Mesothelial cell of epicardium (in vitro differentiated cells): Measurements from ENCODE around the gene MRPL41. TPM values are rescaled to one million over a fixed set of nuclear protein-coding genes. Genes with fewer than 3 reads are reported as not detected.
"Not testable (repeated sequence)": the region's sequence is repeated elsewhere in the genome, so short reads cannot be mapped to it uniquely, and the experiment has no call there.

Source experiments
- DNase-seq, 2 experiments: peaks; one replicate each; pipeline ENCODE4 v3.0.0; 2021; ENCODE audit warnings: low spot score in 2 of 2; ENCODE audit not compliant: unreplicated experiment in 2 of 2
- H3K27ac Mint-ChIP-seq: 2 replicates; pipeline ENCODE4 v1.8.0; 2021; ENCODE audit warnings: mixed read lengths
- H3K27me3 Mint-ChIP-seq: 2 replicates; pipeline ENCODE4 v1.8.0; 2021; ENCODE audit warnings: low read depth, mixed read lengths
- H3K36me3 Mint-ChIP-seq: 2 replicates; pipeline ENCODE4 v1.8.0; 2021; ENCODE audit warnings: mixed read lengths
- H3K4me1 Mint-ChIP-seq: 2 replicates; pipeline ENCODE4 v1.8.0; 2021; ENCODE audit warnings: mixed read lengths
- H3K4me3 Mint-ChIP-seq: 2 replicates; pipeline ENCODE4 v1.8.0; 2021; ENCODE audit warnings: mild to moderate bottlenecking, moderate library complexity, mixed read lengths
- H3K9me3 Mint-ChIP-seq: 2 replicates; pipeline ENCODE4 v1.8.0; 2021; ENCODE audit warnings: mixed read lengths
- CTCF ChIP-seq: fragments of 200-600 bp; sonication (generic); IDR thresholded peaks from one replicate; pipeline ENCODE4 v1.5.0; 2021; ENCODE audit warnings: antibody characterized with exemption; ENCODE audit not compliant: unreplicated experiment
- total RNA-seq: library from RNA; stranded (reverse); gene quantifications from 3 replicates; pipeline ENCODE4 v1.2.1, GENCODE V29; 2021

MRPL41 gene
- total RNA-seq, 1 donor from 2014 or later = 26.6 TPM

DNA sequence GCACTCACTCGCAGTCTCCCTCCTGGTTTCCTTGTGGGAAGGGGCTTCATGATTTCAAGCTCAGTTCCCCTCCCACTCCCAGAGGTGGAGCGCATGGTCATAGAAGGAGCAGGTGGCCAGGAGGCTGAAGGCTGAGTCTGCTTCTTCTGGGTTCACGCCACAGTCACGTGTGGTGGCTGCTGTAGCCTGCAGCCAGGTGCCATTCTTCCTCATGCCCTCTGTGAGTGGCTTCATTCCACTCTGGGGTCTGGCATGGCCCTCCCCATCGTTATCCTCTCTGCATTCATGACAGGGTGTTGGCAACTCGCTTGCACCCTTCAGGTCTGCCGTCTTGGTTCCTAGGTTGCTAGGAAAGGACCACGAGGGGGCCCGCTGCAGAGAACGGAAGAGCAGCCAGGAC lies 3.5 kb downstream of the MRPL41 start:
- TF ChIP-seq CTCF = no peak
- Mint-ChIP-seq H3K36me3 (peaks cover 30% of the 10 kb centered on the region), H3K4me3 (no peak overlapping the region), H3K27me3 (no peaks in the 10 kb centered on the region), H3K9me3 (peaks cover 5% of the 10 kb centered on the region), H3K4me1 (peaks cover 6% of the 10 kb centered on the region), H3K27ac (no peak overlapping the region)
- DNase-seq = no peak

GRCh38 chr9:137556069-137556838 lies 4.6 kb downstream of the MRPL41 start:
- Mint-ChIP-seq H3K36me3 (peaks cover 34% of the 10 kb centered on the region), H3K27me3 (no peaks in the 10 kb centered on the region), H3K27ac (no peak overlapping the region), H3K4me1 (peaks cover 5% of the 10 kb centered on the region), H3K4me3 (no peak overlapping the region), H3K9me3 (peaks cover 5% of the 10 kb centered on the region)
- no peak for DNase-seq
- TF ChIP-seq CTCF = no peak

- Mint-ChIP-seq H3K27me3 (no peaks in the 10 kb centered on the region), H3K4me3 (no peak overlapping the region), H3K36me3 (peaks cover 45% of the 10 kb centered on the region), H3K9me3 (peaks cover 5% of the 10 kb centered on the region), H3K4me1 (no peaks in the 10 kb centered on the region), H3K27ac (no peak overlapping the region)
- no peak for DNase-seq
- TF ChIP-seq CTCF = no peak
Measured at GRCh38 chr9:137558127-137558526, 6.4 kb downstream of the MRPL41 start.

- no peak for TF ChIP-seq CTCF
- H3K27ac Mint-ChIP-seq = no peak overlapping the region
Measured at GRCh38 chr9:137564134-137564533, 12.5 kb downstream of the MRPL41 start.

GRCh38 chr9:137564817-137565411 lies 13.2 kb downstream of the MRPL41 start:
- Mint-ChIP-seq H3K27me3 (no peaks in the 10 kb centered on the region), H3K9me3 (peaks cover under 1% of the 10 kb centered on the region), H3K4me3 (no peak overlapping the region), H3K4me1 (no peaks in the 10 kb centered on the region), H3K36me3 (peaks cover 27% of the 10 kb centered on the region), H3K27ac (no peak overlapping the region)
- TF ChIP-seq CTCF = no peak
- no peak for DNase-seq

More at GRCh38 chr9:137564134-137564533, 12.5 kb downstream of the MRPL41 start:
- DNase-seq = no peak
- Mint-ChIP-seq H3K36me3 (peaks cover 32% of the 10 kb centered on the region), H3K9me3 (peaks cover 5% of the 10 kb centered on the region), H3K4me3 (no peak overlapping the region), H3K4me1 (no peaks in the 10 kb centered on the region), H3K27me3 (no peaks in the 10 kb centered on the region)

DNA sequence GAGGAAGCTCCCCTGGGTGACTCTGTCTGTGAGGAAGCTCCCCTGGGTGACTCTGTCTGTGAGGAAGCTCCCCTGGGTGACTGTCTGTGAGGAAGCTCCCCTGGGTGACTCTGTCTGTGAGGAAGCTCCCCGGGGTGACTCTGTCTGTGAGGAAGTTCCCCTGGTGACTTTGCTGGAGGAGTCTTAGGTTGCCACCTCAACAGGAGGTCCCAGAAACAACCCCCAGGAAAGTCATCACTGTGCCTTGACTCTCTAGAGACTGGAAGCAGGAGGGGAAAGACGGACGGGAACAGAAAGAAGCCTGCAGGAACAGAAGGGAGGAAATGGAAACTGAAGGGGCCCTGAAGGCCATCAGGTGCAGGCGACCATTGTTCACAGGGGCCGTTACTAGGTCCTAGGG lies 16.8 kb downstream of the MRPL41 start:
- H3K9me3 Mint-ChIP-seq, H3K27ac Mint-ChIP-seq, H3K27me3 Mint-ChIP-seq, H3K4me3 Mint-ChIP-seq, H3K4me1 Mint-ChIP-seq, DNase-seq: not testable (repeated sequence)
- peaks cover 25% of the 10 kb centered on the region for H3K36me3 Mint-ChIP-seq
